NCI-H1417 (cell line): ENCODE results near the gene KCTD20.
A peak's percentile ranks its signal among the peaks of the same experiment; 100 is the strongest.
"Not testable (repeated sequence)": the region's sequence is repeated elsewhere in the genome, so short reads cannot be mapped to it uniquely, and the experiment has no call there.

Experiments
- DNase-seq, 3 experiments: peaks; one replicate each; lab custom pipeline; 2025; lab: John Stamatoyannopoulos, UW

Gene KCTD20

GRCh38 chr6:36442671-36443470, at the start of gene KCTD20, which contains the start of gene PXT1:
Gene KCTD20 (plus strand): TSS chr6:36443000. CDS start chr6:36470098, 27,098 bp downstream.
Gene PXT1 (minus strand): TSS chr6:36442854. CDS start chr6:36426082, 16,772 bp downstream.
- DNase-seq: peak; percentile 86 to 89 (median 89)

DNA sequence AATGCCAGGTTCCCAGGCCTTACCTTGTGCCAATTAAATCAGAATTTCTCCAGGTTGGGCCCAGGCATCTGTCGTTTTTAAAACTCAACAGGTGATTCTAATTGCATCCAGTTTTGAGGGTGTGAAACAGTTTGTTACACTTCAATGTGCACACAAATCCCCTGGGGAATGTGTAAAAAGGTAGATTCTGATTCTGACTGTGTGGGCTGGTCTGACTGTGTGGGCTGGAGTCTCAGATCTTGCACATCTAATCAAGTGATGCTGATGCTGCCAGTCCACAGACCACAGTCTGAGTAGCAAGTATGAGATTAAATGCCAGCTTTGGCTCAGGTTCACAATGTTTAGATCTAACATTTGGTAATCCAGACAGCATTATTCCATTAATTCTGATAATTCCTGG, 42.8 kb upstream of the KCTD20 start:
- DNase-seq: no peak

GRCh38 chr6:36402481-36402880, 40.3 kb upstream of the KCTD20 start:
- DNase-seq: no peak

- no peak for DNase-seq
Observed at GRCh38 chr6:36404164-36404563, 38.6 kb upstream of the KCTD20 start.

GRCh38 chr6:36409718-36410117, 33.1 kb upstream of the KCTD20 start:
- DNase-seq: not testable (repeated sequence)

DNA sequence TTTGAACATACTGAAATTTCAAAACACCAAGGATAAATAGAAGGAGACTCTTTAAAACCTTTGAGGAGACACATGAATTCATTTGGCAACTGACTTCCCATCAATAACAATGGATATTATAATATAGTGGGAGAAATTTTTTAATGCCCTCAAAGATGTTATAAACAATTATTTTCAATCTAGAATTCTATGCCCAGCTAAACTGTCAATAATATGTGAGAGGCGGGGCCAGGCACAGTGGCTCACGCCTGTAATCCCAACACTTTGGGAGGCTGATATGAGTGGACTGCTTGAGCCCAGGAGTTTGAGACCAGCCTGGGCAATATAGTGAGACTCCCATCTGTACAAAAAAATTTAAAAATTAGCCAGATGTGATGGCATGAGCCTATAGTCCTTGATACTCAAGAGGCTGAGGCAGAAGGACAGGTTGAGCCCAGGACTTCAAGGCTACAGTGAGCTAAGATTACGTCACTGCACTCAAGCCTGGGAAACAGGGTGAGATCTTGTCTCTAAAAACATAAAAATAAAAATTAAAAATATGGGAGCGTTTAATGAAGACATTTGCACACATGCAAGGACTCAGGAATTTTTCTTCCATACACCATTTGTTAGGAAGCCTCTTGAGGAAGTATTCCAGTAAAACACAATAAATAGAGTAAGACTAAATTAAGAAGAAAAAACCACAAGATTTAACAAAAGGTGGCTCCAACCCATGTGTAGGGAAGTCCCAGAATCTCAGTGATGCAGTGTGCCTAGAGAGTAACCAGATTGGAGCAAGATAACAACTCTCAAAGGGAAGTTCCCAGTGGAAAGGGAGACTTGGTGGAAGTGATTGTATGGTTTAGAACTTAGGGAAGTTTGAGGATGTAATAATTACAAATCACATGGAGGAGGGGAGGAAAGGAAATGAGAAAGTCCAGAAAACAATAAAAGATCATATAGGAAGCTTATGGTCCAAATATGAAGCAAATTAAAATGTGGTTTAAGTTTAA, 29.0 kb upstream of the KCTD20 start:
- no peak for DNase-seq

GRCh38 chr6:36414481-36414880, 28.3 kb upstream of the KCTD20 start:
- DNase-seq: no peak

- DNase-seq: peak in 1 of 3 experiments; percentile 35
Observed at GRCh38 chr6:36418558-36418957, 24.2 kb upstream of the KCTD20 start.

DNA sequence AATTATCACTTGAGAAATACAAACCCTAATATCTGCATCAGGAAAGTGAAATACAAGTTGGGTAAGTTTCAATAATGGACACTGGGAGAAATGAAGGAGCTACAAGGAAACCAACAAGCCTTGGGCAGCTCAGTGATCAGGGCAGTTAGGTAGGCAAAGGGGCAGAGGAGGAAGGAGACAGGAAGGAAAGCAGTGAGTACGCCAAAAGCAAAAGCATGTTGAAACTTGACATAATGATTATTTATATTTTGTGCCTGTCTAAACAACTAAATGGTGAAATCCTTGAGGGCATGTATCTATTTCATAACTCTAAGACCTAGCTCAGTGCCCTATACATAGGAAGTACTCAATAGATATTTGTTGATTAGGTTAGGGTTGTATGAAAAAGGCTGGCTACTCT, 23.5 kb upstream of the KCTD20 start:
- DNase-seq: peak in 1 of 3 experiments; percentile 40

DNA sequence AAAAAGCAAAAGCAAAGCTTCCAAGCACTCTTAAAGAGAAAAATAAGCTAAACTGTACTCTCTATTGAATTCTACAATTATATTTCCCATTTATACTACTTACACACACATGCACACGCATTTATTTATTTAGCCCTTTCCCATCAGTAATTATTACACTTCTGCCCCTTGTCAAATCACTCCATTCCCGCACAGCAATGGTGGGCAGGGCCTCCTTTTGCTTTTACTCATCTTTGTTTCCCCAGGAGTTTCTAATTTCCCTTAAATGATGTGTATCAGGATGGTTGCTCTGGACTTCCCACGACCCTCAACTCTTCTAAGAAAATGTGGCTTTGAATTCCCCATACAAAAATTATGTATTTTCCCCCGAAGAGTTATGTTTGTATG, 20.1 kb upstream of the KCTD20 start:
- no peak for DNase-seq

DNA sequence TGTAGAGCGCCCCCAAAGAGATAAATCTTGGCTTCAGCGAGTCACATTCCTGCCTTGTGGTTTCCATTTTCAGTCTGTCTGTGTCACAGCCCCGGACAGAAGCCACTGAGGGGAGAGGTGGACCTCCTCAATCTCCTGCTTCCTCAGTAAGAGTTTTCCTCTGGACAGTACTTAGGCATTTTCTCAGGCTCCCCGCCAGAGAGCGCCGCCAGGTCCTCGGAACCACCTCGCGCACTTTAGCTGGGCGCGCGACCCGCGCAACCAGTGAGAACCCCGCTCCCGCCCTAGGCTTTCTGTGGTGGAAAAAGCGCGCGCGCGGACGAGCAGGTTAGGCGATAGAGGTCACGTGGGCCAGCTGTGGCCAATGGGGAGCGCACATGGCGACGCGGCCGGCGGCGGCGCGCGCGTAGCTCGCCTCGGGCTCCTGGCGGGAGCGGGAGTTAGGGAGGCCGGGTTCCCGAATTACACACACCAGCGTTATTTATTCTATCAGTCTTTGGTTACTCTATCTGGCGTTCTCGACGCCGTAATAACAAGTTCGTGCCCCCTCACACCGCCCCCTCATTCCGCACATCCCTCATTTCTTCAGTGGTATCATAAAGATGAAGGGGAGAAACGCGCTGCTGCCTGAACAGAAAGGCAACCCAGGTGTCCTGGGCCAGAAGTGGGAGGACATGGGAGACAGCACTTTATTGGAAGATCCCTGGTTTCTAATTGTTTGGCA, 19.5 kb upstream of the KCTD20 start:
- peak; percentile 99 for DNase-seq

GRCh38 chr6:36426622-36427021, 16.2 kb upstream of the KCTD20 start:
- no peak for DNase-seq

GRCh38 chr6:36428911-36429310, 13.9 kb upstream of the KCTD20 start:
- no peak for DNase-seq

DNA sequence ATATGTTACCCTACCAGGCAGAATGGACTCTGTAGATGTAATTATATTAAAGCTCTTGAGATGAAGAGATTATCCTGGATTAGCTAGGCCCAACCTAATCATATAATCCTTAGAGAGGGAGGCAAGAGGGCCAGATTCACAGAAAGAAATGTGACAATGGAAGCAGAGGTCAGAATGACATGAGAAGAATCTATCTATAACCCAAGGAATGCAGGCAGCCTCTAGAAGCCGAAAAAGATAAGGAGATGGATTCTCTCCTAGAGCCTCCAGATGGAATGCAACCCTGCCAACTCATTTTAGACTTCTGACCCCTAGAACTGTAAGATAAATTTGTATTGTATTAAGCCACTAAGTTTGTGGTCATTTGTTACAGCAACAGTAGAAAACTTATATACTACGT, 12.4 kb upstream of the KCTD20 start:
- no peak for DNase-seq

GRCh38 chr6:36431197-36431596, 11.6 kb upstream of the KCTD20 start:
- no peak for DNase-seq

DNA sequence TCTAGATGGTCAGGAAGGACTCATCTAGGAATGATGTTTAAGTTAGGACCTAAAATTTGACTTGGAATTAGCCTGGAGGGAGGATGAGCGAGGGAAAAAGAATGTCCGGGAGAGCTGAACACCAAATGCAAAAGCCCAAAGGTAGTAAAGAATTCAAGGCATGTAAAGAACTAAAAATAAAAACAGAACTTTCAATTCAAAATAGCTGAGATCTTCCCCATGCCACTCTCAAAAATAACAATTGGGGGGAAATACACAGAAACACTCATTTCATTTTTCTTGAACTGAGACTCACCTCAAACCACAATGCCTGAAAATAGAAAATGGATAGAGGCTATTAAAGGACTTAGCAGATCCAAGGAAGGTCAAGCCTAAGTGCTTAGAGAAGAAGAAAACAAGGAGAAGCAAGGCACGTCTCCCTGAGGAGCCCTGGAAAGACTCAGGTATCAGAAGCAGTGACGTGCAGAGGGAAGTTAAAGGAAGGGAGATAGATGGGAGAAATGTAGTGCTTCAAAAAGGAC, 10.6 kb upstream of the KCTD20 start:
- no peak for DNase-seq

DNA sequence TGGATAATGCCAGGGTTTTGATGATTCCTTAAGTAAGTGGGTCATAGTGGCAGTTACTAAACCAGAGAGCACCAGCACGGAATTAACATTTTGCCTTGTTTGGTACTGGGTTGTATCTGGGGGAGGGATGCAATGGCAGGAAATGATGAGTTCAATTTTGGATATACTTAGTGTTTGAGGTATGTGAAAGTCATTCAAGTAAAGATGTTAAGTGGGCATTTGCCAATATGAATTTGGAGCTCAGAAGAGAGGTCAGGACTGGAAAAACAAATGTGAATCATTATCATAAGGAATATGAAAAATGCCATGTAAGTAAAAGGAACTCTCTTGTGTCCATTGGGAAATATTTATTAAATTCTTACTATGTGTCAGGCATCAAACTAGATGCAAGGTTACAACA, 6.3 kb upstream of the KCTD20 start:
- no peak for DNase-seq

DNA sequence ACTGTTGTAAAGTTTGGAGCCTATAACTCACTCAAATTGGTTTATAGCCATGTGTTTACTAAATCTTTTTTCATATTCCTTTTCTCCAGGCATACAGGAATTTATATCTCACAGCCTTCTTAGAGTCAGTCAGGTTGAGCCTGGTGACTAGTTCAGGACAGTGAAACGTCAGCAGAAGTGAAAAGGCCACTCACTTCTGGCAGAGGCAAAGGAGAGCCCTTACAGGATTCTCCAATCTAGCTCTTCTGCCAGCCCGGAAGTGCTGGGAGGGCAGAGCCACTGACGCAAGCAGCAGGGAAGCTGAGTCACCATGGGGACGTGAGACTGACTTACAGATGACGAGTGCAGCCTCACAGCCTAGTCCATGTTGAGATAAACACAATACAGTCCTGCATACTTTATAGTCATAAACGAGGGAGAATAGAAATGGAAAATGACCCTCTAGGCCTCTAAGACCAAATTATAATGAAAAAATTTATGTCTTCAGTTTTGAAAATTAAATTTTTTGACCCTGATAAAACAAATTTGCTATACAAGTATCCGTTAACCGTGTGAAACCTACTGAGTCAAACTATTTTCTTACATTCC, 1.4 kb upstream of the KCTD20 start:
- peak; percentile 84 to 95 (median 84) for DNase-seq

GRCh38 chr6:36442103-36442670, 613 bp upstream of the KCTD20 start:
- DNase-seq: peak in 1 of 3 experiments; percentile 21

DNA sequence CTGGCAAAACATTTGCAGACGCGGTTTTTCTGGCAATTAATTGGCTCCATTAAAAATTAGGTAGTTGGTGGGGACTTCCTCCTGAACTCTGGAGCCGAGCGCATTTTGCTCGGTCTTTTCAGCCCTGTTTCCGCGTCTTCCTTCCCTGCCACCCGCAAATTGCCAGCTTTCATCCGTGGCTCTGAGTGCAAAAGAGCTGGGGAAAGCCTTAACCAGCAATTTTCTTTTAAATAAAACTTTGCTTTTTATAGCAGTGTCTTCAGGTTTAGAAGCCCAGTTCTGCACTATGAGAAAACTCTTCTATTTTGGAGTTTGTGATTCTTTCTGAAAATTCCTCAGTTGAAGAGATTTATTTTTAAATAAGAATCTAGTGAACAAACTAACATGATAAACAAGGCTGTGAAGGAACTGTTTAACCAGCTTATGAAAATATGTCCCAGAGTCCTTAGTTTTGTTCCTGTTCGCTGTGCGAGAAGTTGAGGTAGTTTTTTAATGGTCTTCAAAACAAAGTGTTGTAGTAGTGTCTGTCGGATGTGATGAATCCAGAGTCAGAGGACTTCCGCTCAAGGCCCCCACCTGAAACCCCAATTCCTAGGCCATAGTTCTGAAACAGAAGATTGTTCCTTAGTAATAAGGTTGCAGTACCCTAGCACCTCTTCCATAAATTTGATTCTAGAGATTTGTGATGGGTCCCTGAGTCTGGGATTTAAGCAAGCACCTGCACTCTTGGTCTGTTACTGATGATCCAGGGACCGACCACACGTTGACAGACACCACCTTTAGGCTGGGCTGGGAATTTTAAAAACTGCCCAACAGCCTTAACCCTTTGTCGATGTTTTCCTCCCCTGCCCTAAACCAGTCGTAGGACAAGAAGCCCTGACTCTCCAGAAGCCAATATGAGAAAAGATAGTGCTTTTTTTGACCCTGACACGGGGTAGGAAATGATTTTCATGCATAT, 950 bp downstream of the KCTD20 start:
- peak in 2 of 3 experiments; percentile 11 to 61 for DNase-seq
